Brain microvascular endothelial cell (primary cell): ENCODE data around the gene CUL4A.
A peak's percentile ranks its signal among the peaks of the same experiment; 100 is the strongest.

ENCODE experiments used
- DNase-seq: peaks from one replicate; pipeline ENCODE4 v3.0.0-alpha.2; 2020
- H3K27ac ChIP-seq: fragments of 250-450 bp; sonication (Bioruptor Pico); 2 replicates; pipeline ENCODE4 v1.5.1; 2020; ENCODE audit warnings: mild to moderate bottlenecking, moderate library complexity
- H3K27me3 ChIP-seq: fragments of 250-450 bp; sonication (Bioruptor Pico); replicated peaks from 2 replicates; pipeline ENCODE4 v1.5.1; 2020; ENCODE audit warnings: mild to moderate bottlenecking
- H3K36me3 ChIP-seq: fragments of 250-450 bp; sonication (Bioruptor Pico); replicated peaks from 2 replicates; pipeline ENCODE4 v1.5.1; 2020; ENCODE audit warnings: mild to moderate bottlenecking
- H3K4me3 ChIP-seq: 2 replicates; pipeline ENCODE4 v1.5.1; 2011; ENCODE audit warnings: low read depth, mild to moderate bottlenecking, control low read depth, low read length, moderate library complexity
- in situ Hi-C: cut with HindIII; loops from 2 replicates; pipeline ENCODE4 v1.10.0; 2017; ENCODE audit warnings: low sequenced_read_pairs, low pct_ligation_motif_present
- TF ChIP-seq, protein P1 (sequence below): IDR thresholded peaks from 2 replicates; pipeline ENCODE4 v1.5.1; 2011; ENCODE audit warnings: low read depth, mild to moderate bottlenecking, moderate library complexity, low read length, control low read depth, inconsistent platforms; ENCODE audit errors: missing control alignments

The CUL4A gene

GRCh38 chr13:113296823-113297369, 87.5 kb downstream of the CUL4A start, which contains the start of gene LAMP1:
TSS of gene LAMP1 (plus strand) at chr13:113297239. CDS start at chr13:113297435, 196 bp downstream.
- H3K27me3 ChIP-seq: no peaks in the 10 kb centered on the region
- H3K27ac ChIP-seq: peak within 1 kb of the TSS; percentile 70
- DNase-seq: peak; percentile 92
- in situ Hi-C loops: no loop called here
- no peaks in the 10 kb centered on the region for H3K36me3 ChIP-seq
- peak within 1 kb of the TSS; percentile 86 for H3K4me3 ChIP-seq
- TF ChIP-seq, protein P1, sequence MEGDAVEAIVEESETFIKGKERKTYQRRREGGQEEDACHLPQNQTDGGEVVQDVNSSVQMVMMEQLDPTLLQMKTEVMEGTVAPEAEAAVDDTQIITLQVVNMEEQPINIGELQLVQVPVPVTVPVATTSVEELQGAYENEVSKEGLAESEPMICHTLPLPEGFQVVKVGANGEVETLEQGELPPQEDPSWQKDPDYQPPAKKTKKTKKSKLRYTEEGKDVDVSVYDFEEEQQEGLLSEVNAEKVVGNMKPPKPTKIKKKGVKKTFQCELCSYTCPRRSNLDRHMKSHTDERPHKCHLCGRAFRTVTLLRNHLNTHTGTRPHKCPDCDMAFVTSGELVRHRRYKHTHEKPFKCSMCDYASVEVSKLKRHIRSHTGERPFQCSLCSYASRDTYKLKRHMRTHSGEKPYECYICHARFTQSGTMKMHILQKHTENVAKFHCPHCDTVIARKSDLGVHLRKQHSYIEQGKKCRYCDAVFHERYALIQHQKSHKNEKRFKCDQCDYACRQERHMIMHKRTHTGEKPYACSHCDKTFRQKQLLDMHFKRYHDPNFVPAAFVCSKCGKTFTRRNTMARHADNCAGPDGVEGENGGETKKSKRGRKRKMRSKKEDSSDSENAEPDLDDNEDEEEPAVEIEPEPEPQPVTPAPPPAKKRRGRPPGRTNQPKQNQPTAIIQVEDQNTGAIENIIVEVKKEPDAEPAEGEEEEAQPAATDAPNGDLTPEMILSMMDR: no peak

GRCh38 chr13:113297370-113298042, 88.1 kb downstream of the CUL4A start:
- DNase-seq: no peak
- H3K27ac ChIP-seq: peak overlapping the region; percentile 65

GRCh38 chr13:113298043-113298945, 88.9 kb downstream of the CUL4A start:
- no peak for DNase-seq
- Histone ChIP-seq H3K27me3 (no peaks in the 10 kb centered on the region), H3K4me3 (peak overlapping the region; percentile 86), H3K36me3 (no peaks in the 10 kb centered on the region), H3K27ac (peak overlapping the region; percentile 65)
- in situ Hi-C loops: no loop called here
- TF ChIP-seq, protein P1: no peak

More at GRCh38 chr13:113297370-113298042, 88.1 kb downstream of the CUL4A start:
- in situ Hi-C loops: no loop called here
- no peaks in the 10 kb centered on the region for H3K36me3 ChIP-seq
- no peaks in the 10 kb centered on the region for H3K27me3 ChIP-seq
- peak overlapping the region; percentile 86 for H3K4me3 ChIP-seq
- TF ChIP-seq, protein P1: no peak

GRCh38 chr13:113299951-113300350, 90.5 kb downstream of the CUL4A start:
- TF ChIP-seq, protein P1: no peak
- Histone ChIP-seq H3K36me3 (no peaks in the 10 kb centered on the region), H3K27me3 (no peaks in the 10 kb centered on the region), H3K4me3 (no peak overlapping the region), H3K27ac (no peak overlapping the region)
- no peak for DNase-seq
- in situ Hi-C loops: no loop called here

- TF ChIP-seq, protein P1: no peak
Measured at GRCh38 chr13:113302986-113303385, 93.6 kb downstream of the CUL4A start.

More at GRCh38 chr13:113302986-113303385, 93.6 kb downstream of the CUL4A start:
- Histone ChIP-seq H3K27ac (no peak overlapping the region), H3K36me3 (no peaks in the 10 kb centered on the region), H3K27me3 (no peaks in the 10 kb centered on the region), H3K4me3 (no peak overlapping the region)
- DNase-seq: no peak
- in situ Hi-C loops: no loop called here
